ENCODE results near the gene LIG1.

- no peak for TF ChIP-seq POLR2A (IDR thresholded peaks at IDR 0.05)
- no peak for TF ChIP-seq CTCF (IDR thresholded peaks at IDR 0.05)
These were observed 32.7 kb downstream of the LIG1 start for GRCh38 chr19:48137411-48137810.
